Activated naive CD8-positive, alpha-beta T cell treated with anti-CD3 and anti-CD28 coated beads for 36 hours (primary cell): ENCODE results near the gene RSPO3. TPM values are rescaled to one million over a fixed set of nuclear protein-coding genes. Genes with fewer than 3 reads are reported as not detected.

Experiments
- DNase-seq: peaks from one replicate; pipeline ENCODE4 v3.0.0; 2021
- H3K27ac Mint-ChIP-seq: one replicate; pipeline ENCODE4 v1.8.0; 2022; ENCODE audit warnings: mild to moderate bottlenecking, moderate library complexity, mixed read lengths
- H3K27me3 Mint-ChIP-seq: one replicate; pipeline ENCODE4 v1.8.0; 2022; ENCODE audit warnings: mild to moderate bottlenecking, mixed read lengths
- H3K36me3 Mint-ChIP-seq: one replicate; pipeline ENCODE4 v1.8.0; 2021; ENCODE audit warnings: mild to moderate bottlenecking, mixed read lengths
- H3K4me1 Mint-ChIP-seq: one replicate; pipeline ENCODE4 v1.8.0; 2021; ENCODE audit warnings: mixed read lengths
- H3K4me3 Mint-ChIP-seq: one replicate; pipeline ENCODE4 v1.8.0; 2022; ENCODE audit warnings: mild to moderate bottlenecking, moderate library complexity, mixed read lengths
- H3K9me3 Mint-ChIP-seq: one replicate; pipeline ENCODE4 v1.8.0; 2022; ENCODE audit warnings: mixed read lengths
- total RNA-seq, 2 experiments: library from RNA; stranded (reverse); gene quantifications; one replicate each; pipeline ENCODE4 v1.2.3, GENCODE V29; 2021

The RSPO3 gene, protein sequence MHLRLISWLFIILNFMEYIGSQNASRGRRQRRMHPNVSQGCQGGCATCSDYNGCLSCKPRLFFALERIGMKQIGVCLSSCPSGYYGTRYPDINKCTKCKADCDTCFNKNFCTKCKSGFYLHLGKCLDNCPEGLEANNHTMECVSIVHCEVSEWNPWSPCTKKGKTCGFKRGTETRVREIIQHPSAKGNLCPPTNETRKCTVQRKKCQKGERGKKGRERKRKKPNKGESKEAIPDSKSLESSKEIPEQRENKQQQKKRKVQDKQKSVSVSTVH
- not detected for total RNA-seq

DNA sequence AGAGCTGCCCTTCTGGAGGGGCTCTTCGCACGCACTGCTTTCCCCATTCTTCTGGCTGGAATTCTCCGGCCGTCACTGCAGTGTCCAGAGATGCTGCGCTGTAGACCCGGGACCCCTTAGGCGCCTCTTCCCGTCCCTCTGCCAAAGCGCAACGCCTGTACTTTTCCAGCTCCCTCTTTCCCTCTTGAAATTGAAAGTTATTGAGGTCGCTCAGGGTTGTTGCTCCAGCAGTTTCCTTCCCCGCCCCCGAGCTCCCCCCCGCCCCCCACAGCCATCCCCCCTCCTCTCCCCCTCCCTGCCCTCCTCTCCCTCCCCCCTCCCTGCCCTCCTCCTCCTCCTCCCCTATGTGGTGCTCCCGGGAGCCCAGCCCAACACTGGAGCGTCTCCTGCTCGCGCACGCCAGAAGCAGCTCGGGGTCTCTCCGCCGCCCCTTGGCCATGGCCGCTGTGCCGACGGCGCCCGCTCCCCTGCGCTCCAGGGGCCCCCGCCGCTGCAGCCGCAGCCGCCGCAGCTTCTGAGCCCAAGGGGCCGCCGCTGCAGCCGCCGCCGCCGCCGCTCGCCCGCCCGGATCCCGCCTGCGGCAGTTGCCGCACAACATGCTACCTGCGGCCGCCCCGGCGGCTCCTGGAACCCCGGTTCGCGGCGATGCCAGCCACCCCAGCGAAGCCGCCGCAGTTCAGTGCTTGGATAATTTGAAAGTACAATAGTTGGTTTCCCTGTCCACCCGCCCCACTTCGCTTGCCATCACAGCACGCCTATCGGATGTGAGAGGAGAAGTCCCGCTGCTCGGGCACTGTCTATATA, at the start of gene RSPO3:
RSPO3 (plus strand) TSS at position 374 of the 804 bp plus-strand sequence. CDS start 522 bp downstream, outside the sequence.
- Mint-ChIP-seq H3K36me3 (no peaks in the 10 kb centered on the region), H3K4me3 (peak within 1 kb of the TSS; percentile 68), H3K4me1 (peaks cover 10% of the 10 kb centered on the region), H3K9me3 (no peaks in the 10 kb centered on the region), H3K27me3 (peaks cover 72% of the 10 kb centered on the region), H3K27ac (no peak within 1 kb of the TSS)
- DNase-seq: peak; percentile 15

DNA sequence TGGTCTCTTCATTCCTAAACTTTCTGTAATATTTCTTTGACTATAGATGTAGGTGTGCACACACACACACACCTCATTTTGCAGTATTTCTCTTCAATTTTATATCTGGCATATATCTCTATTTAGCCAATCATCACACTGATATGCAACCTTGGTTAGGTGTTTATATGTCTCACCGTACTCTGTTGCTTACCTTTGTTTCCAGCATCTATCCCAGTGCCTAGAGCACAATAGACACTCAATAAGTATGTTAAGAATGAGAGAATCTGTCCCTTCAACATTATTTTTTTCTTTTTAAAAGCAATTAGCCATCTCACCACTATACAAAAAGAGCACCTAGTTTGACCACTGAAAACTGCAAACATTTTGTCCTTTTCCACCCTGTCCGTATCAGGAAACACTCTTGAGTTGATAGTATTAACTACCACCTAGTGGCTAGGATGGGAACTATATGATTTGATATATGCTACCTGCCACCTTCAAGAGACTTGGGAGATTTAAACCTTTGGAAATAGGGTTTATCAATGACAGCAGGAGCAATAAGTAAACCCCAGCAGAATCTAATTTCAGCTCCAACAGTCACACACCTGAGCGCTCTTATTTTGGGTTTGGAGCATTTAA, 48.7 kb upstream of the RSPO3 start:
- H3K9me3 Mint-ChIP-seq: no peaks in the 10 kb centered on the region
- no peak overlapping the region for H3K27ac Mint-ChIP-seq
- no peak for DNase-seq
- H3K4me1 Mint-ChIP-seq: no peaks in the 10 kb centered on the region
- no peaks in the 10 kb centered on the region for H3K27me3 Mint-ChIP-seq
- no peak overlapping the region for H3K4me3 Mint-ChIP-seq
- no peaks in the 10 kb centered on the region for H3K36me3 Mint-ChIP-seq

DNA sequence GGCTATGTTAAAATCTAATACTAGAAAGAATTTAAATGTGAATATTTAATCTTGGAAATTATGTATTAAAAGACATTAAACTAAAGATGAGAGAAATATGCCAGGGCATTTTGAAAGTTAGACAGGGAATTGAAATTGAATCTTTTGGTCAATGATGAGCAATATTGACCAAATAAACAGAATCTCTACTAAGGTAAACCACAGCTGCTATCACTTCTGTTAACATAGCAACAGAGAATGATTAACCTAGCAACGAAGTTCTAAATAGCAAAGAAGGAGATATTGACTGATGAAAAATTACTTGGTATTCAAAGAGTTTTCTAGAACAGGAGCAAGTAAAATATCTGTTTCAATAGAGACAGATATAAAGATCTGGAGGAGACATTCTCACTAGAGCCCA, 45.2 kb upstream of the RSPO3 start:
- no peaks in the 10 kb centered on the region for H3K4me1 Mint-ChIP-seq
- H3K9me3 Mint-ChIP-seq: no peaks in the 10 kb centered on the region
- no peak for DNase-seq
- no peak overlapping the region for H3K4me3 Mint-ChIP-seq
- peaks cover 5% of the 10 kb centered on the region for H3K27me3 Mint-ChIP-seq
- H3K36me3 Mint-ChIP-seq: no peaks in the 10 kb centered on the region
- no peak overlapping the region for H3K27ac Mint-ChIP-seq

DNA sequence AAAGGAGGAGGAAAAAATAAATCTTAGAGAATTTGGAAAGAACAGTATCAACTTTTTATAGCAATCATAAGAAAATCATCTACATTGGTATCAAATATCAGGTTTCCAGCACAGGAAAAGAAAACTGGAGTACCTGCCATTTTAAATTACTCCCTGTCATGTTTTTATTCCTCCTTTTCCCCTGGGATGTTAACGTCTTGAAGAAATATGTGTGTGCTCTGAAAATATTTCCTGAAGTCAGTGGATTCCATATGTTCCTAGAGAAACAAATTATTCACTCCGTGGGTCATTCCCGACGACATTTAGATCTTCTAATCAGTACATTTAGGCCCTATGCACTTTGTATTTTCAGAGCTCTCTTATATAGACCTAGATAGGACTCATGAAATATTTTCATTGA, 42.0 kb upstream of the RSPO3 start:
- Mint-ChIP-seq H3K9me3 (no peaks in the 10 kb centered on the region), H3K4me3 (no peak overlapping the region), H3K27ac (no peak overlapping the region), H3K4me1 (no peaks in the 10 kb centered on the region), H3K27me3 (peaks cover 10% of the 10 kb centered on the region), H3K36me3 (no peaks in the 10 kb centered on the region)
- DNase-seq: no peak

DNA sequence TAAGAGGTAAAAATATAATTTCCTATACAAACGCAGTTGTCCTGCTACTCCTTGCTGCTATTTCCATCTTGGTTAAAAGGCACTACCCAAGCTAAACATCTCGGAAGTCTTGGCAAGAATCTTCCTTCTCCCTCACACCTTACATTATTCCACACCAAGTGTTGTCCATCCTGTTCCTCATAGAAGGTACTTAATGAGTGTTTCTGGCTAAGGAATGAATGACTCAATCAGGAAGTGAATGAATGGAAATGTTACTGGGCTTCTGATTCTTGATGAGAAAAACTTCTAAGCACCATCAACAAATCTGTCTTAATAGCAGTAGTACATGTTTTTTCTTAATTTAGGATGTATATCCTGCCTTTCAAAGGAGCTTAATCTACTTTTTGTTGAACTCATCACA, 40.6 kb upstream of the RSPO3 start:
- H3K4me3 Mint-ChIP-seq: no peak overlapping the region
- H3K4me1 Mint-ChIP-seq: no peaks in the 10 kb centered on the region
- H3K27ac Mint-ChIP-seq: no peak overlapping the region
- H3K9me3 Mint-ChIP-seq: no peaks in the 10 kb centered on the region
- no peaks in the 10 kb centered on the region for H3K36me3 Mint-ChIP-seq
- DNase-seq: no peak
- peaks cover 10% of the 10 kb centered on the region for H3K27me3 Mint-ChIP-seq

DNA sequence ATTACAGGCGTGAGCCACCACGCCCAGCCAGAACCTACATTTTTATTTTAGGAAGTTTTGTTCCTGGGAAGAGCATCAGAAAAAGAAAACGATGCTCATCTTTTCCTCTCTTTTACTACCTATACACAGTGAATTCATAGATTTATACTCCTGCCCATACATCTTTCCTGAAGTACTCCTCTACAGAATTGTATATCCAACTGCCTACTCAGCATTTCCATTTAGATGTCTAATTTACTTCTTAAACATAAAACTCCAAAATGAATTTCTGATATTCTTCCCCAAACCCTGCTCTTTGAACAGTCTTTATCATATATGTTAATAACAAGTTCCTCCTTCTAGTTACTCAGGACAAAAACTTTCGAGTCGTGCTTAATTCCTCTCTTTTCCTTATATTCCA, 39.8 kb upstream of the RSPO3 start:
- H3K9me3 Mint-ChIP-seq: no peaks in the 10 kb centered on the region
- no peak overlapping the region for H3K27ac Mint-ChIP-seq
- H3K27me3 Mint-ChIP-seq: peaks cover 10% of the 10 kb centered on the region
- no peaks in the 10 kb centered on the region for H3K4me1 Mint-ChIP-seq
- H3K36me3 Mint-ChIP-seq: no peaks in the 10 kb centered on the region
- no peak for DNase-seq
- no peak overlapping the region for H3K4me3 Mint-ChIP-seq

DNA sequence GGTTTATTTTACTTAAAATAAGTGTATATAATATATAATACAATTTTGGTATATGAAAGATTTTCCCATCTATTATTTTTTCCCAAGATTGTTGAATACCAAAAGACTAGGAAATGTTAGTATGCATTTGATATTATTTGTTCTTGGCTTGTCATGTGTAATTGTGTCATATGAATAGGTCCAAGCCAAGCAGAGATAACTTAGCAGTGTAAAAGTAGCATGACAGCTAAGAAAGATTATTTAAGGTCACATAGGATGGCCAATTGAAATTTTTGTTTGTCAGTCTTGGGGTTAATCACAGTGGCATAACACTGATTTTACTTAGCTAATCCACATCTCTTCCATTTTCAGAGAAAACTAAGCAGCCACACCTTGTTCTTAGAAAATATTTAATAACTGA, 38.8 kb upstream of the RSPO3 start:
- Mint-ChIP-seq H3K9me3 (no peaks in the 10 kb centered on the region), H3K4me3 (no peak overlapping the region), H3K27ac (no peak overlapping the region), H3K36me3 (no peaks in the 10 kb centered on the region), H3K4me1 (no peaks in the 10 kb centered on the region), H3K27me3 (peaks cover 10% of the 10 kb centered on the region)
- DNase-seq: no peak

DNA sequence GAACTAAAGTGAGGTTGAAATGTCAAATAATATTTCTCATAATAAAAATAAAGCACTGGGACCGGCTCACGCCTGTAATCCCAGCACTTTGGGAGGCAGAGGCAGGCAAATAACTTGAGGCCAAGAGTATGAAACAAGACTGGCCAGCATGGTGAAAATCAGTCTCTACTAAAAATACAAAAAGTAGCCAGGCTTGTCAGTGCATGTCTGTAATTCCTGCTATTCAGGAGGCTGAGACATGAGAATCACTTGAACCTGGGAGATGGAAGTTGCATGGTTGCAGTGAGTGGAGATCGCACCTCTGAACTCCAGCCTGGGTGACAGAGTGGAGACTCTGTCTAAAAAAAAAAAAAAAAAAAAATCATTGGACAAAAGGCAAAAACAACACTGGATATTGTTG, 38.4 kb upstream of the RSPO3 start:
- Mint-ChIP-seq H3K27me3 (peaks cover 10% of the 10 kb centered on the region), H3K36me3 (no peaks in the 10 kb centered on the region), H3K4me3 (no peak overlapping the region), H3K9me3 (no peaks in the 10 kb centered on the region), H3K27ac (no peak overlapping the region), H3K4me1 (no peaks in the 10 kb centered on the region)
- DNase-seq: no peak

DNA sequence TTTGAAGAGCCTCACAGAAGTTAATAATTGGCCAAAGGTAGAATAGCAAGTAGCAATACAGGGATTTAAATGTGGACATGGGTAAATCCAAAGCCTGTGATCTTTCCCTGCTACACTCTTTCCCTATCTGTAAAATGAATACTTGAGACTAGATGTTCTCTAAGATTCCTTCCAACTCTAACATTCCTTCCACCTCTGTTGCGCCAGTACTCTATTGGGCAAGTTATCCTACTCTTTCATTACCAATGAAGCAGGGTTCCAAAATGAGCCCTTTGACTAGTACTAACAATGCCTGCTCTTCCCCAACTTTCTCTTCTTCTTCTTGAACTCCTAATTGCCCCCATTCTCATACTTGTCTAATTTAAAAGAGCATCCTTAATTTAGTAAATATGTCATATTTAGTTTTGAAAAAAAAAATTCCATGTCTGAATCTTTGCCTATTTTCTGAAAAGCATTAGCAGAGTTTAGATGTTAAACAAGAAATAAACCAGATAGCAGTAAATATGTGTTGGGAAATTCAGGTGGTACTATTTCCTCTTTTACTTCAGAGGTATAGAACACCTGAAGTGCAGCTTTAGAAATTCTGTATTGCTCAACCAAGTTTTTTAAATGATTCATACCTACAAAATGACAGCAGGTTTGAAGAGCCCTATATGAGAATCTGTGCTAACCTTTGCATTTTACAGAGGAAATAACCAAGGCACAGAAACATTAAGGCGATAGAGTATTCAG, 35.1 kb upstream of the RSPO3 start:
- Mint-ChIP-seq H3K9me3 (no peaks in the 10 kb centered on the region), H3K36me3 (no peaks in the 10 kb centered on the region), H3K27ac (no peak overlapping the region), H3K4me1 (no peaks in the 10 kb centered on the region), H3K4me3 (no peak overlapping the region), H3K27me3 (peaks cover 10% of the 10 kb centered on the region)
- no peak for DNase-seq

DNA sequence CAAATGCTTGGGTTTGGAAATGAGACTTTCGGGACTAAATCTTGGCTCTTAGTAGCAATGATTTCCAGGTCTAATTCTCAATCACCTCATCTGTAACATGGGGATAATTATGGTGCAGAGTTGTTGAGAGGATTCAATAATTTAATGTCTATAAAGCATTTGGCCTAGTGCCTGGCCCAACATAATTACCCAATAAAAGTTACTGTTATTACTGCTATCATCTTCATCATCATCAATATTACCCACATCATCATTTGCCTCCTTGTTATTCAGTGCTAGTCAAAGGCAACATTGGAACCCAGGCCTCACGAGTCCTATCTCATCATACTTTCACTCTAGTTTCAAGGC, 34.5 kb upstream of the RSPO3 start:
- Mint-ChIP-seq H3K9me3 (no peaks in the 10 kb centered on the region), H3K27me3 (peaks cover 6% of the 10 kb centered on the region), H3K36me3 (no peaks in the 10 kb centered on the region), H3K27ac (no peak overlapping the region), H3K4me3 (no peak overlapping the region), H3K4me1 (no peaks in the 10 kb centered on the region)
- DNase-seq: no peak

DNA sequence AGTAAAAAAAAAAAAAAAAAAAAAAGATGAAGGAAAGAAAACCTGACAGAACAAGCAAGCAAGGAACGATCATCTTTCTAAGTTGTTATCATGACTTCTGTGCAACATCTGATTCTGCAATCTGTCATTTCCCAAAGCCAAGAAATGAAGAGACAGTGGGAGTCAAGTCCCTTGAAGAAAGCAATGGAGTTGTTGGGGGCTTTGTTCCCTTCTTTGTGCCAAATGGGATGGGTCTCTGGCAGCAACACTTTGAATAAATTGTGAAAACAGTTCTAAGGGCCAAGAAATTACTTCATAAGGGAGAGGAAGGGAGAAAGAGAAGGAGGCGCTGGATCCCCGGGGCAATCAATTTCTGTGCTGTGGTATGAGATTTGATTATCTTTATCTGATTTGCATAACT, 33.3 kb upstream of the RSPO3 start:
- H3K4me1 Mint-ChIP-seq: no peaks in the 10 kb centered on the region
- H3K27ac Mint-ChIP-seq: no peak overlapping the region
- peaks cover 4% of the 10 kb centered on the region for H3K27me3 Mint-ChIP-seq
- no peak for DNase-seq
- no peak overlapping the region for H3K4me3 Mint-ChIP-seq
- H3K9me3 Mint-ChIP-seq: no peaks in the 10 kb centered on the region
- H3K36me3 Mint-ChIP-seq: no peaks in the 10 kb centered on the region

DNA sequence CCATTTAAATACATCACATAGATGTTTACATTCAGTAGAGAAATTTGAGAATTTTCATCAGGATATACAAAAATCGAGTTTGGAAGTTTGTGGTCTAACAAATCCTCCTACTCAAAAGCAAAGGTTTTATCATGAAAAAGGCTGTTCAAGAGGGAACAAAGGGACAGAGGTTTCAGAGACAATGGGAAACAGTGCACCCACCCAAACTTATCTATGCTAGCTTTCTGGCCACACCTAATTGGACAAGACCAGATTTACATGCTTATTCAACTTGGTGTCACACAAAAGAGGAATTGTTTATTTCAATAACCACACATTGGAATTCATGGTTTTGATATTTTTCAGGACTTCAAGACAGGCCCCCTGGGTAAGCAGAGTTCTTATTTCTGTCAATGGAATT, 28.4 kb upstream of the RSPO3 start:
- DNase-seq: no peak
- Mint-ChIP-seq H3K27me3 (peaks cover 4% of the 10 kb centered on the region), H3K36me3 (no peaks in the 10 kb centered on the region), H3K9me3 (no peaks in the 10 kb centered on the region), H3K4me3 (no peak overlapping the region), H3K4me1 (no peaks in the 10 kb centered on the region), H3K27ac (no peak overlapping the region)

DNA sequence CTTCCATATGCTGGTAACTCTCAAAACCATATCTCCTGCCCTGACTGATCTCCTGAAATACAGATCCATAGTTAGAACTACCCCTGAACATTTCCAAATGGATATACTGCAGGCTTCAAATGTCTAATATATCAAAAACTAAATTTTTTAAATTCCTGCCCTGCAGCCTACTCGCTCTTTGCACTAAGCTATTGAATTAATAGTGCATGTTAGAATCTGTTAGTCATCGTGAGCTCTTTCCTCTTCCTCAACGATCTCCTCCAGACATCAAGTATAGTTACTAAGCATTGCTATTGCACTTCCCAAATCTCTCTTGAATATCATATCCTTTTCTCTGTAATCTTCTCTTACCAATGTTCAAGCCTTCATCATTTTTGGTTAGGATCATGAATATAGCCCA, 26.0 kb upstream of the RSPO3 start:
- Mint-ChIP-seq H3K4me1 (no peaks in the 10 kb centered on the region), H3K27me3 (no peaks in the 10 kb centered on the region), H3K4me3 (no peak overlapping the region)

DNA sequence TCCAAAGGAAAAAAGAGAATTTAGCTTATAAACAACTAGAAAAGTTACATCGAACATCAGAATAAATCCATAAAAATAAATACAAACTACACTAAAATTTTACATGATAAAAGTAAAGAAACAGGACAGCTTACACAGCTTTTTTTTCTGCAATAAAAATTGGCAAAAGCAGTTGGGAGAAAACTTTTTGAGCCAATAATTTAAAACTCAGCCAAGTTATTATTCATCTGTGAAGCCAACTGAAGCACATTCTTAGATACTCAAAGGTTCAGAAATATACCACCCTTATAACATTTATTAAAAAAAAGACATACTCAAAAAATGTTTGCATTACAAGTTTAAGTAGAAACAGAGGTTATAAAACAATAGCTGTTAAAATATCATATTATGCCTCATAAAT, 23.7 kb upstream of the RSPO3 start:
- no peak overlapping the region for H3K4me3 Mint-ChIP-seq
- no peaks in the 10 kb centered on the region for H3K9me3 Mint-ChIP-seq
- H3K4me1 Mint-ChIP-seq: no peaks in the 10 kb centered on the region
- no peaks in the 10 kb centered on the region for H3K36me3 Mint-ChIP-seq
- no peak for DNase-seq
- H3K27me3 Mint-ChIP-seq: no peaks in the 10 kb centered on the region
- H3K27ac Mint-ChIP-seq: no peak overlapping the region

More for the DNA sequence above, 26.0 kb upstream of the RSPO3 start:
- DNase-seq: no peak
- no peaks in the 10 kb centered on the region for H3K9me3 Mint-ChIP-seq
- no peak overlapping the region for H3K27ac Mint-ChIP-seq
- H3K36me3 Mint-ChIP-seq: no peaks in the 10 kb centered on the region

DNA sequence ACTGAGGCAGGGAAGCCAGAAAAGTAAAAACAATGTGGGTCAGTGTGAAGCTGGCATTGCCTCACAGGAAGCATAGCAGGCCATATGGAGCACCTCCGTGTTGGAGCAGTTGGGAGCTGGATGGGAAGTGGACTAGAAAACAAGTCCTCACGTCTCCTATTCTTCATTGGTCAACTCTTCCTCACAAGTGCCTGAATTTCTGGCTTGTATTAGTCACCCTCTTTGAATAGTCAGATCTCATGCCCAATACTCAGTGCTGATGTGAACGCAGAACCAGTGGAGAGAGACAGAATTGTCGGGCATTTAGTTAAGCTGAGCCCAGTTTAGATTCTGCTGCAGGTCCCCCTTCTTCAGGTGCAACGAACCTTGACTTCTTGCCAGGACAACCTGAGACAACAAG, 22.3 kb upstream of the RSPO3 start:
- DNase-seq: no peak
- H3K4me3 Mint-ChIP-seq: no peak overlapping the region
- no peak overlapping the region for H3K27ac Mint-ChIP-seq
- H3K4me1 Mint-ChIP-seq: no peaks in the 10 kb centered on the region
- no peaks in the 10 kb centered on the region for H3K27me3 Mint-ChIP-seq
- no peaks in the 10 kb centered on the region for H3K36me3 Mint-ChIP-seq
- no peaks in the 10 kb centered on the region for H3K9me3 Mint-ChIP-seq
